ENCODE measurements around the gene RGS17.

- TF ChIP-seq POLR2A (IDR thresholded peaks at IDR 0.05) (no peak), CTCF (IDR thresholded peaks at IDR 0.05) (no peak)
Observed at GRCh38 chr6:153059757-153060156, 71.3 kb downstream of the RGS17 start.

Measured in lower leg skin (tissue), 3 donors.